HG03159 (cell line): ENCODE data around the gene SCAMP3.
A peak's percentile ranks its signal among the peaks of the same experiment; 100 is the strongest.
"Not testable (repeated sequence)": the region's sequence is repeated elsewhere in the genome, so short reads cannot be mapped to it uniquely, and the experiment has no call there.

ENCODE experiments used
- ATAC-seq: cut with Tn5 transposase; IDR thresholded peaks from one replicate; pipeline ENCODE4 v1.9.1; 2021; ENCODE audit warnings: mild to moderate bottlenecking, moderate library complexity; ENCODE audit not compliant: unreplicated experiment

The SCAMP3 gene

DNA sequence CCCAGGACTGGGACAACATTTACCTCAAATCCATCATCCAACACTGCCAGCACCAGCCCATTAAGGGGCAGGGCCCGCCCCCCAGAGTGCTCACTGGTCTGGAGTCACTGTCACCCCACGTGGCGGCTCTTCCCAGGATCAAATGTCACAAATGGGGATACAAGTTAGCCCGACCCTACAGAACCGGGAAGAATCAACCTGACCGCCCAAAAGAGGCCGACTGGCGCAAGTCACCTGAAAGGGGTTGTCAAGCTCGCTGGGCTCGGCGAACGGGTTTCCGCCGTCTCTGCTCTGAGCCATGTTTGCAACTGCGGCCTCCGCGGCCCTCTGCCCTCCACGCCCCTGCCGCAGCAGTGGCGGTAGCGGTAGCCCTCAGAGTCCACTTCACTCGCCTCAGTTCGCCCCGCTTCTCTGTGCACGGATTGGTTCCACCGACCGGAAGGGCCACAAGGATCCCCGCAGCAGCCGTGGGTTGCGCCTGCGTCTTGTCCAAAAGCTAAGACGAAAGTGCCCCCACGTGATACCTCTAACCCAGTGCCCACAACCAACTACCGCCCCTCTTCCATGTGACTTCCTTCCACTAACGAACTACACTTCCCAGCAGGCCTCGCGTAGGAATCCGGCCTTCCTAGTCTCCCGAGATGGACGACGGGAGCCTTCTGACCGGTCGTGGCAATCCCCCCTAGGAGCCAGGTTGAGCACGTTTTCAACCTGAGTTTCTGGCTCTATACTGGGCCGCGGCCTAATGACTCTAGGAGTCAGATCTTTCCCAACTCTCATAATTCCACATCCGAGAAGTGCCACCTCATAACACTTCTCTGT is at the start of gene SCAMP3:
TSS of gene SCAMP3 (minus strand) at position 509 of the 822 bp plus-strand sequence. CDS start at position 300, 209 bp downstream.
- ATAC-seq: peak; percentile 90

DNA sequence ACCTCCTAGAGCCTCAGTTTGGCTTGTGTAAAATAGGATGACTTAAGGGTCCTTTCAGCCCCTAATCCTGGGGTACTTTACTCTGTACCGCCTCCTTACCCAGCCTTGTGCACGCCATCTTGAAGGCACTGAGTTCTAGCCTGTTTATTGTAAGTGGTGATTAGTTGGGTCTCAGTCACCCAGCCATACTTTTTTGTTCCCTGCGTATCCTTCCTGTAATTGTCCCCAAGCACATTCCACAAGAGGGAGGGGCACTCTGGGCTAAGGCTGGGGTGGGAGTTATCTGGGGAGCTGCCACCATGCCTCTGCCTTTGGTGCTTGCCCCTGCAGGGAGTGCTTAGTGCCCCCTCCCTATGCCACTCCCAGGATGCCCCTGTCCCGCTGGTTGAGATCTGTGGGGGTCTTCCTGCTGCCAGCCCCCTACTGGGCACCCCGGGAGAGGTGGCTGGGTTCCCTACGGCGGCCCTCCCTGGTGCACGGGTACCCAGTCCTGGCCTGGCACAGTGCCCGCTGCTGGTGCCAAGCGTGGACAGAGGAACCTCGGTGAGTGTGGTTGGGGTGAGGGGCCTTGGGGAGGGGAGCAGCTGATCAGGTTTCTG is 47.4 kb upstream of the SCAMP3 start:
- no peak for ATAC-seq

DNA sequence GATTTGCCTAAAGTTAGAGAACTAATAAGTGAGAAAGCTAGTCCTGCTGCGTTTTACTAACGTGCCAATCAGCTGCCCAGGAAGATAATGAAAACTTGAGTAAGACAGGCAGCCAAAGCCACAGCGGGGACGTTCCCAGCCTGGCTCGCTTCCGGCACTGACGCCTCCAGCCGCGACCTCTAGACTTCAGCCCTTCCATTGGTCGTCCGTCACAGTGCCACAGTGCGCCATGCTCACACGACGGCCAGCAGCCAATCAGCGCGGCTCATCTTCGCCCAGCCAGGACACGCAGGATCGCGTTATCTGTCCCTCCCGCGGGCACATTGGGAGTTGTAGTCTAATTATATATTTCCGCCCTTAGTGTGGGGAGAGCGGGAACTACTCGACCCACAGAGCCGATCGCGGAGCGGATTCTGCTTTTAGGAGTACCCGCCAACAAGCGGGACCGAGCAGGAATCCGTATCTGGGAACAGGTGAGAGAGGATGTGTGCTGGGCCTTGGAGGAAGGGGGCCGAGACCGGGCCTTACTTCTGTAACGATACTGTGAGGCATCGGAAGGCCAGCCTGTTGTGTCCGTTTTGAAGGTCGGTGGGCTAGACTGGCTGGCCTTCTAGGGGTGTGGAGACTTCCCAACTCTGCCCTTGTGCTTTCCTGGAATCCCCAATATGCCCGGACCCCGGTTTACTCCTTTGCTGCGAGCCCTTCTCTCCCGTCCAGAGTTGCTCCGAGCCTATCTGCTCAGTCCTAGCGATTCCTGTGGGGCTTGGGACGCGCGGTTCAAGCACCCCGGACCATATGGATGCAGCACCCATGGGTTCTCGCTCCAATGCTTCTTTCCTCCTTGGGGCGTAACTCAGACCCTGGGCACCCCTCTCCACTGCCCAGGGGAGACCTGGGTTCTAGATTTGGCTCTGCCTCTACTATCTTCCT is 46.6 kb upstream of the SCAMP3 start, which contains the start of gene FDPS:
TSS of gene FDPS (plus strand) at position 374 of the 930 bp plus-strand sequence. CDS start 924 bp downstream, outside the sequence.
- ATAC-seq: peak; percentile 90

- ATAC-seq: no peak
These were observed 45.1 kb upstream of the SCAMP3 start for GRCh38 chr1:155307247-155307740.

DNA sequence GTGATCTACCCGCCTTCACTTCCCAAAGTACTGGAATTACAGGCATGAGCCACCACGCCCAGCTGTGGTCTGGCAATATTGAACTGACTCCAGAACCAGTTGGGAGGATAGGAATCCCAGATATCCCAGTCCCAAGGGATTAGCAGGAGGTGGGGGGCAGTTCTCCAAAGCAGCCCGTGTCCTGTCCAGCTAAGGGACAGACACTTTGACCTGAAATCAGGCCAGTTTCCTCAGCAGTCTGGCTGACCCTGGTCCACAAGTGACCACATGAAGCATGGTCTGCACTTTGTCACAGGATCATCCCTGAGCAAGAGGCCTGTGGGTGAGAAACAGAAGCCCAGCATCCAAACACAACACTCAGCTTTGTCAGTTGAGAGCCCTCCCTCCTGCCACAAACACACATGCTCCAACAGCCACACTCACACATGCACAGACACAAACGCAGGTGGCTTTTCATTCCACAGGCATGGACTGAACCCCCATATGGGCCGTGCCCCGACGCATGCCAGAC is 43.8 kb upstream of the SCAMP3 start:
- ATAC-seq: no peak

DNA sequence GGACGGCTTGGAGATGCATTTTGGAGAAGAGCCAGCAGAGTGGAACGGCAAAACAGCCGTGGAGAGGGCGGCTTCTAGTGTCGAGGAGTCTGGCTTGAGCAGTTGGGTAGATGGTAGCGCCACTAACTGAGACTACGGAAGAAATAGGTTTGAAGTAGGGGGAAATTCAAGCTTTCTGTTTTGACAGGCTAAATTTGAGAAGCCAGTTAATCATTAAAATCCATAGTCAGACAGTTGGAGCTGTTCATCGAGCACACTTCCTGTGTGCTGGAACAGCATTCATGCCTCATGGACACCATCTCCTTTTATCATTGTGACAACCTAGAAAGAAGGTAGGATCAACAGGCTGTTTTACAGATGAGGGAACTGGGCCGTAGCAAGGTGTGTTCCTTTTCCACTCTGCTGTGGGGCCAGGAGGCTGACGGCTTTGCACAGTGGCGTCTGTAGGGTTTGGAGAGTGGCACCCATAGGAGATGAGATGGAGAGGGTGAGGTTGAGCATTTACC is 42.5 kb upstream of the SCAMP3 start:
- ATAC-seq: no peak

- no peak for ATAC-seq
These were observed 39.2 kb upstream of the SCAMP3 start, which contains the start of gene PKLR for GRCh38 chr1:155301342-155301841. Gene PKLR (minus strand): TSS chr1:155301438. CDS start chr1:155301395, 43 bp downstream.

DNA sequence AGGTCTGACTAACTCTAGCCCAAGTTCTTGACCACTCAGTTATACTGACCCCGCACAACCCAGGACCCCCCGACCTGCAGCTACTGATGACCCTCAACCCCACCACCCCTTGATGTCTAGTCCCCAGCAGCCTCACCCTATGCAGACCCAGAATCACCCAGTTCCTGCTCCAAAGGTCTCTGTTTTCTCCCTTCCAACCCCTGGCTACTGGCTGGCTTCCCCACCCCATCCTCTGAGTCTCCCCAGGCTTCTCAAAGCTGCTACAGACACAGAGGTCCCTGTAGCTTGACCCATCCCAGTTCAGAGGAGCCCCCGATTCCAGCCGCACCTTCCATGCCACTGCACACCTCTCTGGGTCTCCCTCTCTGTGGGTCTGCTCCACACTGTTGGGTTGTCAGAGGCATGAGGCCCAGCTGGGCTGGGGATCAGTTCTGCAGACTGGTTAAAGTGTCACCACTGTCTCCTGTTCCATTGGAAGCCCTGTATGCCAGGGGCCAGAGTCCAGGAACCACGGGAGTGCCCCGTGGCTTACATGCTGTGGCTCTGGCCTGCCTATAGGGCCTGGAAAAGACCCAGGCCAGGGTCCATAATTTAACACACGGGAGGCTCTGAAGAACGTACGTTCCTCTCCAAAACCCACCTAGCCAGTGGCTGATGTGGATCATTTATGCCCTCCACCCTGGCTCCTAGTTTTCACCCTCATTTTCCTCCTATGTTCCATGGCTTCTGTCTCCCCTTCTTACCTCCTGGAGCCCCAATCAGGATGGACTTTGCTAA is 38.6 kb upstream of the SCAMP3 start:
- no peak for ATAC-seq

- no peak for ATAC-seq
These were observed 37.9 kb upstream of the SCAMP3 start for GRCh38 chr1:155300024-155300423.

GRCh38 chr1:155297384-155297783 is 35.2 kb upstream of the SCAMP3 start:
- ATAC-seq: no peak

- ATAC-seq: no peak
These were observed 34.5 kb upstream of the SCAMP3 start for GRCh38 chr1:155296661-155297060.

GRCh38 chr1:155295942-155296267 is 33.7 kb upstream of the SCAMP3 start:
- ATAC-seq: no peak

- no peak for ATAC-seq
These were observed 33.2 kb upstream of the SCAMP3 start for GRCh38 chr1:155295183-155295941.

GRCh38 chr1:155294520-155295182 is 32.5 kb upstream of the SCAMP3 start:
- no peak for ATAC-seq

DNA sequence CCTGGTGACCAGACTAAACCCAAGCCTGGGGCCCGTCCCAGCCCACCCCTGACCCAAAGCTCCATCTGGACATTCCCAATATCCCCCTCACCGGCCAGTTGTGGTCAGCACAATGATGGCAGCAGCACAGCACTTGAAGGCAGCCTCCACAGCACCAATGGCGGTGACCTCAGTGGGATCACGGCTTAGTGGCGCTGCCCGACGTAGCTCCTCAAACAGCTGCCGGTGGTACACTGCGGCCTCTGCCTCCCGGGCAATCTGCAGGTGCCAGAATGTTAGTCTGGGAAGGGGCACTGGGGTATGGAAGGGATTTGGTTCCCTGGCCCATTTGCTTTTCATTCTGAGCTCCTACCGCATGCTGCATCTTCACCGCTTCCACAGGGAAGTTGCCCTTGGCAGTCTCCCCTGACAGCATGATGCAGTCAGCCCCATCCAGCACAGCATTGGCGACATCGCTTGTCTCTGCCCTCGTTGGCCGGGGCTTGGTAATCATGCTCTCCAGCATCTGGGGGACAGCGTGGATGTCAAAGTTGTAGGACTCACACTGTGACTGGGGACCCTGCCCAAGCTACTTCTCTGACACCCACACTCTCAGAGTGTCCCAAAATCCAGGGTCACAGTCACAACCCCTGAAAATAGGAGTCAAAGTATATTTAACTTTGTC is 31.1 kb upstream of the SCAMP3 start:
- ATAC-seq: no peak

DNA sequence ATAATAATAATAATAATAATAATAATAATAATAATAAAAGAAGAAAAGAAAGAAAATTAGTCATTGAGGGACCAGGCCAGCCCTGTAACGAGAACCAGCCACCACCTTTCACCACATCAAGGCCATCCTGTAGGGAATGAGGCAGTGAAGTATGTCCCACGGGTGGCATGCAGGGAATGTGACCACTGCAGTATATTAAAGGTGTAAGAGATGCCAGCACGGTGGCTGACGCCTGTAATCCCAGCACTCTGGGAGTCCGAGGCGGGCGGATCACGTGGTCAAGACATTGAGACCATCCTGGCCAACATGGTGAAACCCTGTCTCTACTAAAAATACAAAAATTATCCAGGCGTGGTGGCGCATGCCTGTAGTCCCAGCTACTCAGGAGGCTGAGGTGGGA is 28.8 kb upstream of the SCAMP3 start:
- not testable (repeated sequence) for ATAC-seq

DNA sequence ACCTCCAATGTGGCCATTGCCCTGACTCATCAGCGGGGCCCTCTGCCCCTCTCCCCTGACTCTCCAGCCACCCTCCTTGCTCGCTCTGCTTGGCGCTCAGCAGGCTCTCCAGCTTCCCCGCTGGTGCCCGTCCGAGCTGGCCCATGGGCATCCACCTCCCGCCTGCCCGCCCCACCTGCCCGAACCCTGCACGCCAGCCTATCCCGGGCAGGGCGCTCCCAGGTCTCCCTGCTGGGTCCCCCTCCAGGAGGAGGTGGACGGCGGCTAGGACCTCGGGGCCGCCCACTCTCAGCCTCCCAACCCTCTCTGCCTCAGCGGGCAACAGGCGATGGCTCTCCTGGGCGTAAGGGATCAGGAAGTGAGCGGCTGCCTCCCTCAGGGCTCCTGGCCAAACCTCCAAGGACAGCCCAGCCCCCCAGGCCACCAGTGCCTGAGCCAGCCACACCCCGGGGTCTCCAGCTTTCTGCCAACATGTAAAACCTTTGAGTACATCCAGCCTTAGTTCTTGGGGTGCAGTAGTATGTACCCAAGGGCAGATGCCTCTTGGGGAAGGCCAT is 25.9 kb upstream of the SCAMP3 start:
- no peak for ATAC-seq

DNA sequence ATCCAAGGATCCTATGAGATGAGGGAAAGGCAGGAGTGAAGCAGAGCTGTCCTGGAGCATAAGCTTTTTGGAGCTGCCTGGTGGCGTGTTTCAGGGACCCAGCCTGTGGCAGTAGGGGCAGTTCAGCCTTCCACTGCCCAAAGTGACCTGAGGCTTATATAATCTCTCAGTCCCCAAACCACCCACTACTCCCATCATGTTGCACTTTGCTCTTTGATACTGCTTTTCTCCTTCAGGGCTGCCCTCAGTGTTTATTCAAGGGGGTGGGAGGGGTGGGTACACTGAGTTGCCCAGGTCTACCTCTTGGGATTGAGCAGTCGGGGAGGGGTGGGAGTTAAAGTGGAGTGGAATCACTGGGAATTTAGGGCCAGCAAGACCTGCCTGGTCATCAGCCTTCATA is 24.4 kb upstream of the SCAMP3 start:
- no peak for ATAC-seq
